T-cell (primary cell): ENCODE data around the gene SIT1. TPM values are rescaled to one million over a fixed set of nuclear protein-coding genes. Genes with fewer than 3 reads are reported as not detected.

Experiments
- ATAC-seq, 4 experiments: fragments of 200-7000 bp in 3 of 4; fragments of 150-1000 bp in 1 of 4; cut with Tn5 transposase; replicated peaks in 1 of 4; 1 replicate in 3 of 4; 2 replicates in 1 of 4; pipeline ENCODE4 v1.10.0; 2021; ENCODE audit warnings: moderate library complexity in 3 of 4, mild to moderate bottlenecking in 2 of 4, moderate number of reproducible peaks in 1 of 4
- CTCF ChIA-PET, 2 donors: fragments of 300-600 bp; sonication (Branson Sonifier 250); formaldehyde crosslinking; loops; one replicate each; lab custom pipeline; 2022; ENCODE audit warnings: antibody characterized with exemption in 2 of 2; lab: Charles Lee
- POLR2A ChIA-PET, 2 donors: fragments of 300-600 bp; sonication (Branson Sonifier 250); formaldehyde crosslinking; loops; one replicate each; lab custom pipeline; 2022; ENCODE audit warnings: antibody characterized with exemption in 2 of 2; lab: Charles Lee
- DNase-seq, 35 experiments: peaks; one replicate each; pipeline versions ENCODE4 v3.0.0 to v3.0.0-alpha.2; 2013 to 2023
- H3K27ac ChIP-seq: one replicate; pipeline ENCODE4 v1.5.1; 2013; ENCODE audit warnings: low read length
- H3K27me3 ChIP-seq, 2 experiments: replicated peaks in 1 of 2; 1 replicate in 1 of 2; 2 replicates in 1 of 2; pipeline versions ENCODE4 v1.6.1 to v1.7.0; 2013; ENCODE audit warnings: low read length in 1 of 2, mixed read lengths in 1 of 2; ENCODE audit not compliant: control insufficient read depth in 2 of 2, insufficient read depth in 2 of 2; ENCODE audit errors: extremely low read depth in 1 of 2
- H3K36me3 ChIP-seq, 2 donors: 1 replicate in 1 of 2; 2 replicates in 1 of 2; pipeline versions ENCODE4 v1.6.1 to v1.7.0; 2013; ENCODE audit warnings: low read length in 1 of 2; ENCODE audit not compliant: control insufficient read depth in 2 of 2, insufficient read depth in 1 of 2; ENCODE audit errors: extremely low read depth in 1 of 2
- H3K4me1 ChIP-seq, 2 experiments: 1 replicate in 1 of 2; 2 replicates in 1 of 2; pipeline versions ENCODE4 v1.6.1 to v1.7.0; 2013; ENCODE audit warnings: low read length in 2 of 2, mixed read lengths in 1 of 2; ENCODE audit not compliant: insufficient read depth in 2 of 2, control insufficient read depth in 1 of 2; ENCODE audit errors: extremely low read depth in 1 of 2
- H3K4me3 ChIP-seq, 2 donors: 1 replicate in 1 of 2; 2 replicates in 1 of 2; pipeline versions ENCODE4 v1.5.1 to v1.7.0; 2013; ENCODE audit warnings: mild to moderate bottlenecking in 2 of 2, low read length in 1 of 2, moderate library complexity in 1 of 2; ENCODE audit not compliant: control insufficient read depth in 1 of 2; ENCODE audit errors: extremely low read depth in 1 of 2
- H3K9me3 ChIP-seq: 2 replicates; pipeline ENCODE4 v1.7.0; 2013
- H3K27ac Mint-ChIP-seq, 2 donors: one replicate each; pipeline ENCODE4 v1.8.0; 2020 to 2021; ENCODE audit warnings: mild to moderate bottlenecking in 2 of 2, mixed read lengths in 2 of 2
- H3K27me3 Mint-ChIP-seq, 2 donors: one replicate each; pipeline ENCODE4 v1.8.0; 2021 to 2022; ENCODE audit warnings: mixed read lengths in 2 of 2
- H3K36me3 Mint-ChIP-seq: one replicate; pipeline ENCODE4 v1.8.0; 2021; ENCODE audit warnings: mixed read lengths
- H3K4me1 Mint-ChIP-seq, 3 donors: one replicate each; pipeline ENCODE4 v1.8.0; 2020 to 2022; ENCODE audit warnings: mixed read lengths in 3 of 3, mild to moderate bottlenecking in 1 of 3
- H3K4me3 Mint-ChIP-seq, 3 donors: one replicate each; pipeline ENCODE4 v1.8.0; 2020 to 2022; ENCODE audit warnings: mild to moderate bottlenecking in 3 of 3, mixed read lengths in 3 of 3, moderate library complexity in 3 of 3
- H3K9me3 Mint-ChIP-seq, 3 donors: one replicate each; pipeline ENCODE4 v1.8.0; 2020 to 2022; ENCODE audit warnings: mixed read lengths in 3 of 3
- WGBS: methylation state at CpG from one replicate; pipeline ENCODE4 v1.1.5; 2013; ENCODE audit warnings: missing lambda C conversion rate; ENCODE audit not compliant: insufficient coverage; 5-methylcytosine and 5-hydroxymethylcytosine counted together
- total RNA-seq, 35 experiments: library from RNA in 6 of 35; stranded (reverse) in 6 of 35; fragments of 120-200 nt in 1 of 35; gene quantifications; one replicate each; pipeline versions ENCODE4 v1.2.1 to v1.2.4 and lab custom pipeline; 2013 to 2026

SIT1 gene
- total RNA-seq, 5 donors from 2014 or later (not counting 1 experiment from before 2014, with no cell fraction given) = 34.9 to 57.1 (median 51.9) TPM

GRCh38 chr9:35666045-35666444 is 15.3 kb upstream of the SIT1 start:
- H3K27ac Mint-ChIP-seq = no peak overlapping the region
- H3K4me3 Mint-ChIP-seq = peak overlapping the region in 2 of 3 donors; percentile 76 to 88
- no peak overlapping the region for H3K27ac ChIP-seq
- H3K36me3 Mint-ChIP-seq = peaks cover 3% of the 10 kb centered on the region
- H3K9me3 Mint-ChIP-seq = no peaks in the 10 kb centered on the region
- WGBS = no CpG with 5 or more reads among the region's 1 CpG
- H3K4me1 ChIP-seq = peaks cover 23 to 44% of the 10 kb centered on the region in 2 experiments
- no peaks in the 10 kb centered on the region for H3K9me3 ChIP-seq
- H3K27me3 Mint-ChIP-seq = no peaks in the 10 kb centered on the region
- H3K4me3 ChIP-seq = no peak overlapping the region
- H3K36me3 ChIP-seq = peaks cover 0 to 3% of the 10 kb centered on the region in 2 donors
- POLR2A ChIA-PET = interaction anchor here in 1 of 2 donors (0.5 to 0.6 kb wide), 2 partner anchors 17 to 1448 kb away, joined by 3 to 7 read pairs; no protein-coding TSS in a partner anchor
- H3K27me3 ChIP-seq = no peaks in the 10 kb centered on the region
- CTCF ChIA-PET = interaction anchor here (0.6 to 4.4 kb wide), 5 partner anchors 9 to 180 kb away, joined by 3 to 22 read pairs (median 3); no protein-coding TSS in a partner anchor
- peaks cover 47 to 53% (median 48%) of the 10 kb centered on the region in 3 donors for H3K4me1 Mint-ChIP-seq
- DNase-seq = no peak
- ATAC-seq = no peak

GRCh38 chr9:35665471-35665818 is 14.7 kb upstream of the SIT1 start:
- H3K36me3 ChIP-seq = peaks cover 0 to 9% of the 10 kb centered on the region in 2 donors
- H3K27ac Mint-ChIP-seq = peak overlapping the region; percentile 92 to 93
- 0% methylated on average over 2 of the region's 5 CpGs for WGBS
- no peak for DNase-seq
- H3K4me3 Mint-ChIP-seq = peak overlapping the region; percentile 76 to 88 (median 82)
- POLR2A ChIA-PET = interaction anchor here (0.6 to 0.7 kb wide), 2 partner anchors 16 to 265 kb away, joined by 3 read pairs; no protein-coding TSS in a partner anchor
- no peaks in the 10 kb centered on the region for H3K9me3 Mint-ChIP-seq
- H3K27me3 Mint-ChIP-seq = no peaks in the 10 kb centered on the region
- ATAC-seq = no peak
- peaks cover 9% of the 10 kb centered on the region for H3K36me3 Mint-ChIP-seq
- H3K27me3 ChIP-seq = no peaks in the 10 kb centered on the region
- peak overlapping the region; percentile 60 to 66 for H3K4me3 ChIP-seq
- no peaks in the 10 kb centered on the region for H3K9me3 ChIP-seq
- H3K27ac ChIP-seq = peak overlapping the region; percentile 48
- peaks cover 53 to 59% (median 54%) of the 10 kb centered on the region in 3 donors for H3K4me1 Mint-ChIP-seq
- CTCF ChIA-PET = interaction anchor here (0.6 to 4.4 kb wide), 9 partner anchors 8 to 179 kb away, joined by 3 to 22 read pairs (median 3); no protein-coding TSS in a partner anchor
- H3K4me1 ChIP-seq = peaks cover 25 to 50% of the 10 kb centered on the region in 2 experiments

GRCh38 chr9:35664531-35665470 is 14.1 kb upstream of the SIT1 start, which contains the start of gene ARHGEF39:
ARHGEF39 (minus strand) TSS chr9:35665195; CDS start chr9:35665169, 26 bp downstream.
- peak within 1 kb of the TSS; percentile 54 for H3K27ac ChIP-seq
- ChIA-PET CTCF (interaction anchor here (0.6 to 4.4 kb wide), 9 partner anchors 31 to 85 kb away, joined by 3 to 22 read pairs (median 4); no protein-coding TSS in a partner anchor), POLR2A (interaction anchor here in 1 of 2 donors (0.7 to 1.1 kb wide), 2 partner anchors 18 to 266 kb away, joined by 3 to 4 read pairs; no protein-coding TSS in a partner anchor)
- H3K9me3 ChIP-seq = no peaks in the 10 kb centered on the region
- Mint-ChIP-seq H3K27me3 (no peaks in the 10 kb centered on the region), H3K9me3 (no peaks in the 10 kb centered on the region), H3K36me3 (peaks cover 14% of the 10 kb centered on the region), H3K4me3 (peak within 1 kb of the TSS; percentile 76 to 88 (median 82)), H3K4me1 (peaks cover 59 to 65% (median 61%) of the 10 kb centered on the region in 3 donors), H3K27ac (peak within 1 kb of the TSS; percentile 92 to 93)
- peak; percentile 68 to 76 (median 74) for ATAC-seq
- H3K4me1 ChIP-seq = peaks cover 25 to 56% of the 10 kb centered on the region in 2 experiments
- 8% methylated on average over 57 of the region's 58 CpGs for WGBS
- H3K27me3 ChIP-seq = no peaks in the 10 kb centered on the region
- DNase-seq = peak in 32 of 35 experiments; percentile 16 to 77 (median 43)
- peaks cover 0 to 14% of the 10 kb centered on the region in 2 donors for H3K36me3 ChIP-seq
- peak within 1 kb of the TSS; percentile 60 to 66 for H3K4me3 ChIP-seq

- H3K36me3 Mint-ChIP-seq = peaks cover 23% of the 10 kb centered on the region
- peak overlapping the region in 2 of 3 donors; percentile 22 to 93 for H3K4me3 Mint-ChIP-seq
- POLR2A ChIA-PET = no interaction called here
- H3K27ac Mint-ChIP-seq = peak overlapping the region; percentile 92 to 93
- peaks cover 75 to 83% (median 81%) of the 10 kb centered on the region in 3 donors for H3K4me1 Mint-ChIP-seq
- Histone ChIP-seq H3K27me3 (no peaks in the 10 kb centered on the region), H3K27ac (peak overlapping the region; percentile 83), H3K4me3 (no peak overlapping the region), H3K4me1 (peaks cover 34 to 74% of the 10 kb centered on the region in 2 experiments), H3K9me3 (no peaks in the 10 kb centered on the region), H3K36me3 (peaks cover 0 to 14% of the 10 kb centered on the region in 2 donors)
- H3K9me3 Mint-ChIP-seq = no peaks in the 10 kb centered on the region
- peaks cover 4 to 5% of the 10 kb centered on the region in 2 donors for H3K27me3 Mint-ChIP-seq
- DNase-seq (no peak), ATAC-seq (no peak)
- 77% methylated on average over 7 of the region's 7 CpGs for WGBS
- CTCF ChIA-PET = interaction anchor here in 1 of 2 donors (1.0 to 7.1 kb wide), 4 partner anchors 15 to 87 kb away, joined by 3 to 122 read pairs (median 15); partner anchors contain the start of genes GBA2 and RGP1
Observed at GRCh38 chr9:35662437-35662836, 11.7 kb upstream of the SIT1 start.

- H3K4me3 Mint-ChIP-seq = peak overlapping the region; percentile 46 to 93 (median 64)
- DNase-seq = peak in 28 of 35 experiments; percentile 27 to 72 (median 42)
- H3K4me3 ChIP-seq = peak overlapping the region in 1 of 2 donors; percentile 24
- no peaks in the 10 kb centered on the region for H3K9me3 ChIP-seq
- peaks cover 36 to 80% of the 10 kb centered on the region in 2 experiments for H3K4me1 ChIP-seq
- peaks cover 80 to 88% (median 86%) of the 10 kb centered on the region in 3 donors for H3K4me1 Mint-ChIP-seq
- H3K36me3 ChIP-seq = peaks cover 0 to 14% of the 10 kb centered on the region in 2 donors
- ChIA-PET POLR2A (no interaction called here), CTCF (interaction anchor here (0.5 to 7.1 kb wide), 11 partner anchors 14 to 584 kb away, joined by 3 to 122 read pairs (median 3); partner anchors contain the start of genes CREB3 (in 1 of the 2), GBA2 (in 1 of the 2), RGP1 (in 1 of the 2) and TLN1 (in 1 of the 2))
- H3K36me3 Mint-ChIP-seq = peaks cover 23% of the 10 kb centered on the region
- H3K27me3 Mint-ChIP-seq = peaks cover 4 to 5% of the 10 kb centered on the region in 2 donors
- H3K9me3 Mint-ChIP-seq = no peaks in the 10 kb centered on the region
- 50% methylated on average over 3 of the region's 3 CpGs for WGBS
- peak in 1 of 4 experiments; percentile 21 for ATAC-seq
- no peaks in the 10 kb centered on the region for H3K27me3 ChIP-seq
- peak overlapping the region; percentile 83 for H3K27ac ChIP-seq
- H3K27ac Mint-ChIP-seq = peak overlapping the region; percentile 92 to 93
Observed at GRCh38 chr9:35661756-35662350, 11.1 kb upstream of the SIT1 start.
